Loucy (cell line): Measurements from ENCODE around the gene SVIP.

ENCODE experiments used
- EZH2phosphoT487 ChIP-seq: fragments of 200-600 bp; IDR thresholded peaks from 2 replicates; pipeline ENCODE4 v1.6.1; 2018; ENCODE audit warnings: antibody characterized with exemption, mild to moderate bottlenecking, moderate library complexity, borderline replicate concordance
- TF ChIP-seq, protein P1 (sequence below): fragments of 200-600 bp; sonication (generic); conservative IDR thresholded peaks from 2 replicates; pipeline ENCODE4 v1.5.1; 2014; ENCODE audit warnings: mild to moderate bottlenecking, antibody characterized with exemption, low read length

- TF ChIP-seq, protein P1, sequence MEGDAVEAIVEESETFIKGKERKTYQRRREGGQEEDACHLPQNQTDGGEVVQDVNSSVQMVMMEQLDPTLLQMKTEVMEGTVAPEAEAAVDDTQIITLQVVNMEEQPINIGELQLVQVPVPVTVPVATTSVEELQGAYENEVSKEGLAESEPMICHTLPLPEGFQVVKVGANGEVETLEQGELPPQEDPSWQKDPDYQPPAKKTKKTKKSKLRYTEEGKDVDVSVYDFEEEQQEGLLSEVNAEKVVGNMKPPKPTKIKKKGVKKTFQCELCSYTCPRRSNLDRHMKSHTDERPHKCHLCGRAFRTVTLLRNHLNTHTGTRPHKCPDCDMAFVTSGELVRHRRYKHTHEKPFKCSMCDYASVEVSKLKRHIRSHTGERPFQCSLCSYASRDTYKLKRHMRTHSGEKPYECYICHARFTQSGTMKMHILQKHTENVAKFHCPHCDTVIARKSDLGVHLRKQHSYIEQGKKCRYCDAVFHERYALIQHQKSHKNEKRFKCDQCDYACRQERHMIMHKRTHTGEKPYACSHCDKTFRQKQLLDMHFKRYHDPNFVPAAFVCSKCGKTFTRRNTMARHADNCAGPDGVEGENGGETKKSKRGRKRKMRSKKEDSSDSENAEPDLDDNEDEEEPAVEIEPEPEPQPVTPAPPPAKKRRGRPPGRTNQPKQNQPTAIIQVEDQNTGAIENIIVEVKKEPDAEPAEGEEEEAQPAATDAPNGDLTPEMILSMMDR, result no peak
- no peak for TF ChIP-seq EZH2phosphoT487
Measured at GRCh38 chr11:22798901-22799300, 30.7 kb downstream of the SVIP start.
